ENCODE measurements around the gene TMEM139.

DNA sequence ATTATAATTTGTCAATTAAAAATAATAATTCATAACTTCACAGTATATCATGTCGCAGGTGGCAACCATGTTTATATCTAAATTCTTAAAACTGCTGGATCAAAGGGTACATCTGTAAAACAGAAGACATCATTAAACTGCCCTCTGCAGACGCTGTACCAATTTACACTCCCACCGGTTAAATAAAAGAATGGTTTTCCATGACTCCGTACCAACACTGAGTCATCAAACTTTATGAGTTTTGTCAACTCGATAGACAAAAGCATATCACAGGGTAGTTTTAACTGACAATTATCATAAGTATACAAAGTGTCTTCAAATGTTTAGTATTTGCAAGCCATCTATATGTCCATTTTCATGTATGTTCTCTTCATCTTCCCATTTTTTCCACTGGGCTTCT is 27.3 kb upstream of the TMEM139 start:
- TF ChIP-seq, protein P1, sequence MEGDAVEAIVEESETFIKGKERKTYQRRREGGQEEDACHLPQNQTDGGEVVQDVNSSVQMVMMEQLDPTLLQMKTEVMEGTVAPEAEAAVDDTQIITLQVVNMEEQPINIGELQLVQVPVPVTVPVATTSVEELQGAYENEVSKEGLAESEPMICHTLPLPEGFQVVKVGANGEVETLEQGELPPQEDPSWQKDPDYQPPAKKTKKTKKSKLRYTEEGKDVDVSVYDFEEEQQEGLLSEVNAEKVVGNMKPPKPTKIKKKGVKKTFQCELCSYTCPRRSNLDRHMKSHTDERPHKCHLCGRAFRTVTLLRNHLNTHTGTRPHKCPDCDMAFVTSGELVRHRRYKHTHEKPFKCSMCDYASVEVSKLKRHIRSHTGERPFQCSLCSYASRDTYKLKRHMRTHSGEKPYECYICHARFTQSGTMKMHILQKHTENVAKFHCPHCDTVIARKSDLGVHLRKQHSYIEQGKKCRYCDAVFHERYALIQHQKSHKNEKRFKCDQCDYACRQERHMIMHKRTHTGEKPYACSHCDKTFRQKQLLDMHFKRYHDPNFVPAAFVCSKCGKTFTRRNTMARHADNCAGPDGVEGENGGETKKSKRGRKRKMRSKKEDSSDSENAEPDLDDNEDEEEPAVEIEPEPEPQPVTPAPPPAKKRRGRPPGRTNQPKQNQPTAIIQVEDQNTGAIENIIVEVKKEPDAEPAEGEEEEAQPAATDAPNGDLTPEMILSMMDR (IDR thresholded peaks at IDR 0.05), result no peak
- TF ChIP-seq POLR2A (IDR thresholded peaks at IDR 0.05), result no peak

Measured in lower leg skin (tissue), 3 donors.